ENCODE measurements around the gene JAZF1.

Gene JAZF1

GRCh38 chr7:27885652-27886051 lies 294.9 kb downstream of the JAZF1 start:
- TF ChIP-seq JUND (IDR thresholded peaks at IDR 0.05; ENCODE audit: low read depth): no peak
- in situ Hi-C loops (cut with HindIII; ENCODE audit: low pct_unique_long_range_greater_than_20kb, low sequenced_read_pairs): no loop called here

GRCh38 chr7:27883696-27884095 lies 296.9 kb downstream of the JAZF1 start:
- TF ChIP-seq JUND (IDR thresholded peaks at IDR 0.05; ENCODE audit: low read depth): no peak
- in situ Hi-C loops (cut with HindIII; ENCODE audit: low pct_unique_long_range_greater_than_20kb, low sequenced_read_pairs): no loop called here

More at GRCh38 chr7:27885652-27886051, 294.9 kb downstream of the JAZF1 start:
- DNase-seq (ENCODE audit: low read depth in 1 of 2, low spot score in 1 of 2): no peak

DNA sequence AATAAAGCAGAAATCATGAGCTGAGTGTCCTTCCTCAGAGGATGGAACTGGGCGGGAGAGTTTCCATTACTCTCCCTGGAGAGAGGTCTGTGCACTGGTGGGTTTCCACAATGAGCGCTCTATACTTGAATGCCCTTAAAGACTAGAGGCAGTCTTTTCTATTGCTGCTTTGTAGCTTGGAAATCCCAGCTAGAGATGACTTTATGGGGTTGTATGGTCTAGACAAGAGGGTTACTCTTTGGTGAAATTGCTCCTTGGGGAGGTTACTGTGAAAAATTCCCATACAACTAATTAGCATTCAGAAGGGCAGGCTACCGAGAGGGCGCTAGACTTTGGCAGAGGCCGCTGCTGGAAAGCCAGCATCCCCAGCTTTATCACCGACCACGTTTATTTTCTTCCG lies 303.8 kb downstream of the JAZF1 start:
- no peak for TF ChIP-seq JUND (IDR thresholded peaks at IDR 0.05; ENCODE audit: low read depth)
- DNase-seq (ENCODE audit: low read depth in 1 of 2, low spot score in 1 of 2): no peak
- in situ Hi-C loops (cut with HindIII; ENCODE audit: low pct_unique_long_range_greater_than_20kb, low sequenced_read_pairs): no loop called here

More at GRCh38 chr7:27883696-27884095, 296.9 kb downstream of the JAZF1 start:
- no peak for DNase-seq (ENCODE audit: low read depth in 1 of 2, low spot score in 1 of 2)

GRCh38 chr7:27875832-27876231 lies 304.8 kb downstream of the JAZF1 start:
- TF ChIP-seq JUND (IDR thresholded peaks at IDR 0.05; ENCODE audit: low read depth): no peak
- in situ Hi-C loops (cut with HindIII; ENCODE audit: low pct_unique_long_range_greater_than_20kb, low sequenced_read_pairs): no loop called here
- DNase-seq (ENCODE audit: low read depth in 1 of 2, low spot score in 1 of 2): no peak

- in situ Hi-C loops (cut with HindIII; ENCODE audit: low pct_unique_long_range_greater_than_20kb, low sequenced_read_pairs): no loop called here
- no peak for TF ChIP-seq JUND (IDR thresholded peaks at IDR 0.05; ENCODE audit: low read depth)
- no peak for DNase-seq (ENCODE audit: low read depth in 1 of 2, low spot score in 1 of 2)
Observed at GRCh38 chr7:27875061-27875460, 305.5 kb downstream of the JAZF1 start.

DNA sequence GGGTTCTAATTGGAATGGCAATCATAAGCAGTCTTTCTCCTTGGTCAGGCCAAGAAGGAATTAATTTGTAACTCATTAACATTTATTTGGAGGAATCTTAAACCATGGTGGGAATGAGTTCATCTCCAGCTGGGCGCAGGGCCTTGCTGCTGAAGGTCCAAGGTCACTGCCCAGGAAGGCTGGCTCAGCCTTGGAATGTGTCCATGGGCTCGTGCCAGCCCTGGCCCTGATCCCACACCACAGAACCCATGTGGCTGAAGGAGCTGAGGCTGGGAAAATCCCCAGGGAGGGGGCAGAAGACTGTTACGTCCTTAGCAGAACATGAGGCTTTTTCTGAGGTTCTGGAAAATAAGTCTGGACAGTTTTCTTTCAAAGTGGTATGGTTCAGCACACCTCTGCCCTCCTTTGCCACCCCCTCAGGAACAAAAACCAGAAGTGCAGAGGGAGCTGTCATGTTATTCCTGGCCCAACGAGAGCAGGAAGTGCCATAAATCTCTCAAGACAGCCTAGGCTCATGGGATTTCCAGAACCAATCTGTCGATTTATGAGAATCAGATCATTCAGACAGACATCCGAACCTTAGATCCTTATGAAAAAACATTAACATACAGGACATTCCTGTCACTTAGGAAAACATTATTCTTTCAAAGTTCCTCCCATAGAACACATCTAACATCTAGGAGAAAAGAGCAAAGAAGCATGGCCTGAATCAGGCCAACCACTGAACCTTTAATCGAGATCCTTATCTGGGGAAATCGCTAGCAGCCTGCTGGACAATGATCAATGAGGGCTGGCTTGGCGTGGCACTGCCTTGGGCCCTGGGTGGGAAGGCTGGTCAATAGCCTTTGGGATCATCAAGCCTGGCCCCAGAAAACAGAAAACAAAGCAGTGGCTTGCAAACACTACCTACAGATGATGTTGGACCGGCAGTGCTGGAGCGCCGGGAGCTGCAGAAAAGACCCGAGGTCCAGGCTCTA lies 306.3 kb downstream of the JAZF1 start:
- DNase-seq (ENCODE audit: low read depth in 1 of 2, low spot score in 1 of 2): peak in 1 of 2 experiments; percentile 37
- in situ Hi-C loops (cut with HindIII; ENCODE audit: low pct_unique_long_range_greater_than_20kb, low sequenced_read_pairs): no loop called here
- no peak for TF ChIP-seq JUND (IDR thresholded peaks at IDR 0.05; ENCODE audit: low read depth)

- no peak for TF ChIP-seq JUND (IDR thresholded peaks at IDR 0.05; ENCODE audit: low read depth)
- no peak for DNase-seq (ENCODE audit: low read depth in 1 of 2, low spot score in 1 of 2)
- in situ Hi-C loops (cut with HindIII; ENCODE audit: low pct_unique_long_range_greater_than_20kb, low sequenced_read_pairs): no loop called here
Observed at GRCh38 chr7:27872356-27873275, 308.0 kb downstream of the JAZF1 start.

- no peak for DNase-seq (ENCODE audit: low read depth in 1 of 2, low spot score in 1 of 2)
- in situ Hi-C loops (cut with HindIII; ENCODE audit: low pct_unique_long_range_greater_than_20kb, low sequenced_read_pairs): no loop called here
- TF ChIP-seq JUND (IDR thresholded peaks at IDR 0.05; ENCODE audit: low read depth): no peak
Observed at GRCh38 chr7:27871866-27872265, 308.7 kb downstream of the JAZF1 start.

- no peak for TF ChIP-seq JUND (IDR thresholded peaks at IDR 0.05; ENCODE audit: low read depth)
- no peak for DNase-seq (ENCODE audit: low read depth in 1 of 2, low spot score in 1 of 2)
- in situ Hi-C loops (cut with HindIII; ENCODE audit: low pct_unique_long_range_greater_than_20kb, low sequenced_read_pairs): no loop called here
Observed at GRCh38 chr7:27871086-27871485, 309.5 kb downstream of the JAZF1 start.

- in situ Hi-C loops (cut with HindIII; ENCODE audit: low pct_unique_long_range_greater_than_20kb, low sequenced_read_pairs): no loop called here
- no peak for DNase-seq (ENCODE audit: low read depth in 1 of 2, low spot score in 1 of 2)
- no peak for TF ChIP-seq JUND (IDR thresholded peaks at IDR 0.05; ENCODE audit: low read depth)
Observed at GRCh38 chr7:27870595-27870994, 310.0 kb downstream of the JAZF1 start.

- in situ Hi-C loops (cut with HindIII; ENCODE audit: low pct_unique_long_range_greater_than_20kb, low sequenced_read_pairs): no loop called here
- no peak for DNase-seq (ENCODE audit: low read depth in 1 of 2, low spot score in 1 of 2)
- TF ChIP-seq JUND (IDR thresholded peaks at IDR 0.05; ENCODE audit: low read depth): no peak
Observed at GRCh38 chr7:27869056-27869455, 311.5 kb downstream of the JAZF1 start.

DNA sequence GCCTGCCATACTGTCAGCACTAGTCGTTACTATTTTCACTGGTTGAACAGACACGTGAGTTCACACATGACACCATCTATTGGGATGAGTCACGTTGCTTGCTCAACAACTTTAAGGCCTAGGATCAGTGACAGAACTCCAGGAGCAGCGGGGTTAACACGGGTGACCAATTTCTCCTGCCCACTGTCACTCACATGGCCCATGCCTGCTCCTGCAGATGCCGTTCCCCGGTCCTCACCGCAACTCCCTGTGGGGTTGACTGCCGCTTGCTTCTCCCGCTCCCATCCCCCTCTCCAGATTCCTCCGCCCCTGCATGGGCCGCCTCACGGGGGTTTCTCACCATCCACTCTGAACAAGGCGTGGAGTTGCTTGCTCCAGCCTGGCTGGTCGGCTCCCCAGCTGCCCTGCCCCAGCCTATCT lies 312.5 kb downstream of the JAZF1 start:
- DNase-seq (ENCODE audit: low read depth in 1 of 2, low spot score in 1 of 2): no peak
- in situ Hi-C loops (cut with HindIII; ENCODE audit: low pct_unique_long_range_greater_than_20kb, low sequenced_read_pairs): no loop called here
- no peak for TF ChIP-seq JUND (IDR thresholded peaks at IDR 0.05; ENCODE audit: low read depth)
